Lower leg skin (tissue), 3 donors: ENCODE measurements around the gene HPS4.

Source experiments
- POLR2A ChIP-seq, 2 donors: fragments of 450-650 bp; IDR thresholded peaks; one replicate each; pipeline ENCODE4 v1.6.1; 2016 to 2017; ENCODE audit warnings: antibody characterized with exemption in 2 of 2, mild to moderate bottlenecking in 1 of 2, moderate library complexity in 1 of 2
- TF ChIP-seq, protein P1 (sequence below), 3 donors: fragments of 450-650 bp; IDR thresholded peaks; one replicate each; pipeline ENCODE4 v1.5.1; 2016; ENCODE audit warnings: antibody characterized with exemption in 3 of 3, mild to moderate bottlenecking in 3 of 3, moderate library complexity in 2 of 3

GRCh38 chr22:26484360-26484706, 750 bp upstream of the HPS4 start:
- TF ChIP-seq, protein P1, sequence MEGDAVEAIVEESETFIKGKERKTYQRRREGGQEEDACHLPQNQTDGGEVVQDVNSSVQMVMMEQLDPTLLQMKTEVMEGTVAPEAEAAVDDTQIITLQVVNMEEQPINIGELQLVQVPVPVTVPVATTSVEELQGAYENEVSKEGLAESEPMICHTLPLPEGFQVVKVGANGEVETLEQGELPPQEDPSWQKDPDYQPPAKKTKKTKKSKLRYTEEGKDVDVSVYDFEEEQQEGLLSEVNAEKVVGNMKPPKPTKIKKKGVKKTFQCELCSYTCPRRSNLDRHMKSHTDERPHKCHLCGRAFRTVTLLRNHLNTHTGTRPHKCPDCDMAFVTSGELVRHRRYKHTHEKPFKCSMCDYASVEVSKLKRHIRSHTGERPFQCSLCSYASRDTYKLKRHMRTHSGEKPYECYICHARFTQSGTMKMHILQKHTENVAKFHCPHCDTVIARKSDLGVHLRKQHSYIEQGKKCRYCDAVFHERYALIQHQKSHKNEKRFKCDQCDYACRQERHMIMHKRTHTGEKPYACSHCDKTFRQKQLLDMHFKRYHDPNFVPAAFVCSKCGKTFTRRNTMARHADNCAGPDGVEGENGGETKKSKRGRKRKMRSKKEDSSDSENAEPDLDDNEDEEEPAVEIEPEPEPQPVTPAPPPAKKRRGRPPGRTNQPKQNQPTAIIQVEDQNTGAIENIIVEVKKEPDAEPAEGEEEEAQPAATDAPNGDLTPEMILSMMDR (IDR thresholded peaks at IDR 0.05): no peak
- TF ChIP-seq POLR2A (IDR thresholded peaks at IDR 0.05): no peak
